Rectal smooth muscle tissue (tissue), 1 donor: ENCODE measurements around the gene TAGLN.
"Not testable (repeated sequence)": the region's sequence is repeated elsewhere in the genome, so short reads cannot be mapped to it uniquely, and the experiment has no call there.

ENCODE experiments used
- H3K27ac ChIP-seq: one replicate; pipeline ENCODE4 v1.7.0; 2013; ENCODE audit warnings: low read depth, low read length, inconsistent platforms
- H3K27me3 ChIP-seq: one replicate; pipeline ENCODE4 v1.7.0; 2013; ENCODE audit warnings: low read length; ENCODE audit not compliant: control insufficient read depth, insufficient read depth
- H3K36me3 ChIP-seq: one replicate; pipeline ENCODE4 v1.7.0; 2013; ENCODE audit warnings: low read length; ENCODE audit not compliant: control insufficient read depth, insufficient read depth
- H3K4me1 ChIP-seq: one replicate; pipeline ENCODE4 v1.7.0; 2013; ENCODE audit warnings: low read length; ENCODE audit not compliant: control insufficient read depth, insufficient read depth
- H3K4me3 ChIP-seq: one replicate; pipeline ENCODE4 v1.7.0; 2013; ENCODE audit warnings: low read length
- H3K9ac ChIP-seq: one replicate; pipeline ENCODE4 v1.7.0; 2013; ENCODE audit warnings: low read length

Gene TAGLN

DNA sequence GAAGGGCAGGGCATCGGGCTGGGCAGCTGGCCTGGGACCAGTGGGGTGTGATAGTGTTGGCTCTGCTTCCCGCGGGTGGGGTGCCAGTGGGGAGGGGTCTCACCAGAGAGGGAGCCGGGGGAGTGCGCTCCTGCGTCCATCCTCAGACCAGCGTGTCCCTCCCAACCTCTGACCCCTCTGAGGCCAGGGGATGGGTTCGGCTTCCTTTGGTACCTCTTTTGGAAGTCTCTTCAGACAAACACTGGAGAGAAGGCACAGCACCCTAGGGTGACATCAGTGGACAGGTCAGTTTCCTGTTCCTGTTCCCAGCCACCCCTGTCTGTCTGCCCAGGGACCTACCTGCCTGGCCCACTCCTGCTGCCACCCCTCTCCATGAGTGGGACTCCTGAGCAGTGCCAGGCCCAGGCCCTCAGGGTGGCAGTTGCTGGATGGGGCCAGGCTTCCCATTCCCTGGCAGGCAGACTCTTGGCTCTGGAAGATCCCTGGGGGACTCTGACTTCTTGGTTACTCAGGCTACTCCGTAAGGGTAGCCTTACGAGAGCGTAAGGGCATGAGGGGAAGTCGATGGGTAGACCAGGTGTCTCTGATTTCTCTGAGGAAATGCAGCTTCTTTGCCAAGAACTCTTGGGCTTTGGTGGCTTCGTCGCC, 2.6 kb downstream of the TAGLN start:
- peak overlapping the region; percentile 99 for H3K27ac ChIP-seq
- peak overlapping the region; percentile 86 for H3K4me3 ChIP-seq
- peak overlapping the region; percentile 93 for H3K9ac ChIP-seq
- no peaks in the 10 kb centered on the region for H3K27me3 ChIP-seq
- peaks cover 48% of the 10 kb centered on the region for H3K36me3 ChIP-seq
- peaks cover 40% of the 10 kb centered on the region for H3K4me1 ChIP-seq

DNA sequence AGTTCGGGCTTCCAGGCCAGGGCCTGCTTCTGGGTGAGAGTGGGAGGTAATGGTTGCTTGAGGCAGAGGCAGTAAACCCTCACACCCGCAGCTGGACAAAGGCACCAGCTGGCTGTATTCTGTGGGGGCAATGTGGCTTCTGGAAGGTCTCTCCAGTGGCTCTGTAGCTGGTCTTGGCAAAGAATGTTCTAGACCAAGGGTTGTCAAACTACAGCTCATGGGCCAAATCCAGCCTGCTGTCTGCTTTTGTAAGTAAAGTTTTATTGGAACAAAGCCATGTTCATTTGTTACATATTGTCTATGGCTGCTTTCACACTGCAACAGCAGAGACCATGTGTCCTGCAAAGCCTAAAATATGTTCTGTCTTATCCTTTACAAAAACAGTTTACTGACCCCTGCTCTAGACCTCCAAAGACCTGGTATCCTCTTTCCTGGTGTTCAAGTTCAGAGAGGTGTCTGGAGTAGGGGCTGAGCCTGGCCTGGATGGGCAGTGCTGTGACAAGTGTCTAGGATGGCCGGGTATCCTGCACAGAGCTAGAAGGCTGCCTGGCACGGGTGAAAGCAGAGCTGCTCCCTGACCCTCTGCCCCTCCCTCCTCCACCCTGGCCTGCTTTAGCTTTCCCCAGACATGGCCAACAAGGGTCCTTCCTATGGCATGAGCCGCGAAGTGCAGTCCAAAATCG, 3.4 kb downstream of the TAGLN start:
- peak overlapping the region; percentile 86 for H3K4me3 ChIP-seq

DNA sequence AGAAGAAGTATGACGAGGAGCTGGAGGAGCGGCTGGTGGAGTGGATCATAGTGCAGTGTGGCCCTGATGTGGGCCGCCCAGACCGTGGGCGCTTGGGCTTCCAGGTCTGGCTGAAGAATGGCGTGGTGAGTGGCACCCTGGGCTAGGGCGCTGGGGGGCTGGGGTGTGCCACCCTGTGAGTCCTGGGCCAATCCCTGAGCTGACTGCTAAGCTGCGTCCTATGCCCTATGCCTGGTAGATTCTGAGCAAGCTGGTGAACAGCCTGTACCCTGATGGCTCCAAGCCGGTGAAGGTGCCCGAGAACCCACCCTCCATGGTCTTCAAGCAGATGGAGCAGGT, 3.9 kb downstream of the TAGLN start:
- H3K9ac ChIP-seq = peak overlapping the region; percentile 38
- peak overlapping the region; percentile 86 for H3K4me3 ChIP-seq
- H3K27me3 ChIP-seq = no peaks in the 10 kb centered on the region
- peaks cover 40% of the 10 kb centered on the region for H3K4me1 ChIP-seq
- H3K27ac ChIP-seq = peak overlapping the region; percentile 99
- H3K36me3 ChIP-seq = peaks cover 48% of the 10 kb centered on the region

More for the DNA sequence above, 3.4 kb downstream of the TAGLN start:
- Histone ChIP-seq H3K36me3 (peaks cover 48% of the 10 kb centered on the region), H3K4me1 (peaks cover 40% of the 10 kb centered on the region), H3K9ac (no peak overlapping the region), H3K27ac (peak overlapping the region; percentile 99), H3K27me3 (no peaks in the 10 kb centered on the region)

DNA sequence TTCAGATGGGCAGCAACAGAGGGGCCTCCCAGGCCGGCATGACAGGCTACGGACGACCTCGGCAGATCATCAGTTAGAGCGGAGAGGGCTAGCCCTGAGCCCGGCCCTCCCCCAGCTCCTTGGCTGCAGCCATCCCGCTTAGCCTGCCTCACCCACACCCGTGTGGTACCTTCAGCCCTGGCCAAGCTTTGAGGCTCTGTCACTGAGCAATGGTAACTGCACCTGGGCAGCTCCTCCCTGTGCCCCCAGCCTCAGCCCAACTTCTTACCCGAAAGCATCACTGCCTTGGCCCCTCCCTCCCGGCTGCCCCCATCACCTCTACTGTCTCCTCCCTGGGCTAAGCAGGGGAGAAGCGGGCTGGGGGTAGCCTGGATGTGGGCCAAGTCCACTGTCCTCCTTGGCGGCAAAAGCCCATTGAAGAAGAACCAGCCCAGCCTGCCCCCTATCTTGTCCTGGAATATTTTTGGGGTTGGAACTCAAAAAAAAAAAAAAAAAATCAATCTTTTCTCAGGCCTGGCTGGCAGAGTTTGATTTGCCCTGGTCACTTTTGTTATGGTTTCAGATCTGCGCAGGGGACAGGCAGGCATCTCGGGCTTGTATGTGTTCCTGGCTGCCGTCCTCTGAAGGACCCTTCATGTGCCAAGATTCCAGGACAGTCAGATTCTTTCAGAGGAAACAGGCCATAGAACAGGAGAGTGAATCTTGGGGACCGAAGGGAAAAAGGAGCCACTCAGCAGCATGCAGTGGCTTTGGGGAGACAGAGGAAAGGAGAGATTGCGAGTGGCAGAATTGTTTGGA, 5.3 kb downstream of the TAGLN start:
- Histone ChIP-seq H3K36me3 (peaks cover 48% of the 10 kb centered on the region), H3K4me1 (peaks cover 35% of the 10 kb centered on the region), H3K4me3 (peak overlapping the region; percentile 86), H3K27ac (peak overlapping the region; percentile 99), H3K9ac (peak overlapping the region; percentile 38), H3K27me3 (no peaks in the 10 kb centered on the region)

DNA sequence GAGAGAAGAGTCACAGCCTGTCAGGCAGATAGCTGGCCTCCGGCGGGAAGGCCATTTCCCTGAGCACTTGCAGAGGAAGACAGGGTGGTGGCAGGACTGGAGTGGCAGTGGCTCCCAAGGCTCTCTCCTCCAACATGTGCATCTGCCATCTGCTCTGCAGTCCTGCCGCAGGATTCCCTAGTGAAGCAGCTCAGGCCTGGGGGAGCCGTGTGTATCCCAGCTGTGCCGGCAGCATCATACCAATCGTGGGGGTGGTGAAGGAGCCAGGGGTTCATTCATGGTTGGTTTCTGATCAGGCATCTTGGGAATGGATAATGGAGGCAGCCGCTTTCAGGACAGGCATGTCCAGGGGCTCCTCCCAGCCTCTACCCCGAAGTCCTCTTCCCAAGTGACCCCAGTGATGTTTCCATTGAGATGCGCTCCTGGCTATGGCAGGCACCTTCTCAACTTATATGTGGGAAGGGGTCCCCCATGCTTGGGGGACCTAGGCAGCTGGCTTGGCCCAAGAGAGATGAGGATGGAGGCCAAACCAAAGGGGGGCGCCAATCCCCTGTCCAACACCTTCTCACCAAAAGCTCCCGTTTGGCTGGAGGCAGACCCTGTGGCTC, 6.1 kb downstream of the TAGLN start:
- Histone ChIP-seq H3K4me1 (peaks cover 35% of the 10 kb centered on the region), H3K9ac (no peak overlapping the region), H3K27ac (peak overlapping the region; percentile 99), H3K4me3 (no peak overlapping the region), H3K27me3 (no peaks in the 10 kb centered on the region), H3K36me3 (peaks cover 47% of the 10 kb centered on the region)

DNA sequence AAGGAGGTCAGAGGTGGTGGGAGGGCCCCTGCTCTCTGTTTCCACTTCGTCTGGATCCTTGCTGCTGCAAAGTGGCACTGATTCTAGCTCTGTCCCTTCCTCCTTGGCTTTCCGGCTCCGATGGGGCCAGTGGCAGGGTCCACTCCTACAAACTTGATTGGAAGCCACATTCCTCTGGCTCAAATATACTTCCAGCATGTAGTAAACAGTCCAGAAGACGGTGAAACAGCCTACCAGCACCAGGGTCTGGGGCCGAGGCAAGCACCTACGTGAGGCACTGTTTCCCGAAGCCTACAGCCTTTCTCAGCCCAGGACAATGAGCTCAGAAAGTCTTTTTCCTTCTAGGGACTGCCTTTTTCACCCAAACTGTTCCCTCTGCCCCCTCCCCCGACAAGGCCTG, 6.9 kb downstream of the TAGLN start:
- Histone ChIP-seq H3K4me1 (peaks cover 35% of the 10 kb centered on the region), H3K36me3 (peaks cover 42% of the 10 kb centered on the region), H3K27ac (peak overlapping the region; percentile 74)
- H3K4me3 ChIP-seq, H3K27me3 ChIP-seq, H3K9ac ChIP-seq: not testable (repeated sequence)

DNA sequence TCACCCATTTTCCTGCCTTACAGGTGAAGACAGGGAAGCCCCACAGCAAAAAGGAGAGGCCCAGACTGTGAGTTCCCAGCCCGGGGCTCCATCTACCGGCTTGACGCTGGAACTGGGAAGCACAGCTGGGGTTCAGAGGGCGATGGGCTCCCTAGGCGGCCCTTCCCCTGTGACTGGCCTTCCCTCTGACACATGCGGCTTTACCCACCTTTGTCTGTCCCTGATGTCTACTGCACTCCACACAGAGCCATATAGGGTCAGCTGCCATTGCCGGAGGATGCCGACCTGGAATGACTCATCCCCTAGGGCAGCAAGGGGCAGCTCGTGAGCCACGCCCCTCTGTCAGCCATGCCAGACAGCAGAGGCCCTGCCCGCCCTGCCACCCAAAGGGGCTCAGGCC, 7.7 kb downstream of the TAGLN start:
- H3K9ac ChIP-seq, H3K4me3 ChIP-seq, H3K27me3 ChIP-seq: not testable (repeated sequence)
- Histone ChIP-seq H3K4me1 (peaks cover 33% of the 10 kb centered on the region), H3K27ac (peak overlapping the region; percentile 73), H3K36me3 (peaks cover 35% of the 10 kb centered on the region)

DNA sequence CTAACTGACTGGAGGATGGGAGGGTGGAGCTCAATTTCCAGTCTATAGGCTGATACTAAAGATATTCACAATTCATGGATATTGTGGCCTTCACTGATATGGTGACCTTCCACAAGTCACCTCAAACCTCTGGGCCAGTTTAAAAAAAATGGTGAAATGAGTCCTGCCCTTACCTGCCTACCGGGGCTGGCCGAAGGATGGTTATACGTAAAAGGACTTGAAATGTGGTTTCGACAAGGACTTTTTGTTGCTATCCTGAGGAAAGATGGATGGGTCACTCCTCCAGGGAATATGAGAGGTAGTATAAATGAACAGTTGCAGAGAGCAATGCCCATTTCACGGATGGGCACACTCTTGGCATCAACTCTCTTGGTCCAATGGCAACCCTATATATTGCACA, 8.3 kb downstream of the TAGLN start:
- not testable (repeated sequence) for H3K9ac ChIP-seq, H3K27me3 ChIP-seq, H3K4me3 ChIP-seq
- H3K4me1 ChIP-seq = peaks cover 29% of the 10 kb centered on the region
- H3K36me3 ChIP-seq = peaks cover 29% of the 10 kb centered on the region
- peak overlapping the region; percentile 22 for H3K27ac ChIP-seq

DNA sequence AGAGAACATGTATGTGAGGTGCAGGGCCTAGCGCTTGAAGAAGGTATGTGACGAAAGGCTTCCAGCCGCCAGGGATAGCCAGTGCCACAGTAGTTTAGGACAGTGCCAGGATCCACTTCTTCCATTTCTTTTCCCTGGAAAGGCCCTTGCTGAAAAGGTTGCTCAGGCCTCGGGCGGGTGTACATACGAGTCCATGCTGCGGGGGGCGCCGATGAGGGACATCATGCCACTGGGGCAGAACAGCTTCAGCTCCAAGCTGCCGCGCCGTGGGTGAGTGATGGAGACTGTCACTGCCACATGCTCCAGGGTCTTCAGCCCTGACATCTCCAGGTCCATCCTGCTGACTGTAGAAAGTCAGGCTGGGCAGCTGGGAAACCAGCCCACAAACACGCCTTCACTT, 9.5 kb downstream of the TAGLN start:
- H3K4me3 ChIP-seq, H3K27me3 ChIP-seq, H3K9ac ChIP-seq: not testable (repeated sequence)
- peaks cover 28% of the 10 kb centered on the region for H3K36me3 ChIP-seq
- H3K4me1 ChIP-seq = peaks cover 22% of the 10 kb centered on the region
- peak overlapping the region; percentile 68 for H3K27ac ChIP-seq

DNA sequence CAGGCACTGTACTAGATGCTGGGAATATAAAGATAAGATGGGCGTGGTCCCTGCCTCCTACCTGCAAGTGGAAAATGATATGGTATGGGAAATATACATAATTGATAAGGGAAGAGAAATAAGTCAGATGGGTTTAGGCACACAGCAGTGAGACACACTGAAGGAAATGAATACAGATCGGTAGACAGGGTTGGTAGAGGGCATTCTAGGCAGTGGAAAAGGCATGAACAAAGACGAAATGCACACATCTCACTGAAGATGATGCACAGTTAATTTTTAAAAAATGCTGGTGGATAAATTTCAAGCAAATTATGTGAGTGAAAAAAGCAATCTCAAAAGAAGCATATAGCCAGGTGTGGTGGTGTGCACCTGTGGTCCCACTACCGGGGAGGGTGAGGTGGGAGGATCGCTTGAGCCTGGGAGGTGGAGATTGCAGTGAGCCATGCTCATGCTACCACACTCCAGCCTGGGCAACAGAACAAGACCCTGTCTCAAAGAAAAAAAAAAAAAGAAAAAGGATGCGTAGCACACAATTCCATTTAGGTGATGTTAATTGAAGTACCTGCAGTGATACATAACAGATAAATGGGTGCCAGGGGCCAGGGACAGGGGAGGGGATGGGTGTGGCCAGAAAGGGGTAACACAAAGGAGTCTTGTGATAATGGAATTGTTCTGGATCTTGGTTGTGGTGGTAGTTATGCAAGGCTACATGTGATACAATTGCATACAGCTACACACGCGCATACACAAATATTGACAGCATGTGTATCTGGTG, 10.4 kb downstream of the TAGLN start:
- H3K9ac ChIP-seq, H3K27me3 ChIP-seq, H3K4me3 ChIP-seq: not testable (repeated sequence)
- H3K36me3 ChIP-seq = peaks cover 26% of the 10 kb centered on the region
- peak overlapping the region; percentile 42 for H3K27ac ChIP-seq
- H3K4me1 ChIP-seq = peaks cover 13% of the 10 kb centered on the region

DNA sequence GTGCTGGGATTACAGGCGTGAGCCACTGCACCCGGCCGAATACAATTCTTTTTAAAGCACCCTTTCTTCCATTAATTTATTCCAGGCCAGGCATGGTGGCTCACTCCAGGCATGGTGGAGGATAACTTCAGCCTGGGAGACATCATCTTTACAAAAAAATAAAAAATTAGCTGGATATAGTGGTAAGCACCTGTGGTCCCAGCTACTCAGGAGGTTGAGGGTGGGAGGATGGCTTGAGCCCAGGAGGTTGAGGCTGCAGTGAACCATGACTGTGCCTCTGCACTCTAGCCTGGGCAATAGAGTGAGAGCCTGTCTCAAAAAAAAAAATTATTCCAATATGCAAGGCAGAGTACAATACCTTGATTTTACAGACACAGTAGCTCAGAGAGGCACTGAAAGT, 11.4 kb downstream of the TAGLN start:
- H3K27me3 ChIP-seq = no peaks in the 10 kb centered on the region
- no peak overlapping the region for H3K27ac ChIP-seq
- H3K9ac ChIP-seq = no peak overlapping the region
- peaks cover 3% of the 10 kb centered on the region for H3K4me1 ChIP-seq
- peaks cover 19% of the 10 kb centered on the region for H3K36me3 ChIP-seq
- no peak overlapping the region for H3K4me3 ChIP-seq
